WTC11 (cell line): ENCODE results near the gene ZFP90. TPM values are rescaled to one million over a fixed set of nuclear protein-coding genes. Genes with fewer than 3 reads are reported as not detected.

Experiments
- ATAC-seq: fragments of 200-7000 bp; cut with Tn5 transposase; 2 replicates; pipeline ENCODE4 v1.10.0; 2021; ENCODE audit warnings: mild to moderate bottlenecking, moderate library complexity
- CTCF ChIA-PET: fragments of 300-600 bp; sonication (Branson Sonifier 250); formaldehyde crosslinking; loops from one replicate; lab custom pipeline; 2021; ENCODE audit warnings: antibody characterized with exemption; lab: Charles Lee
- POLR2A ChIA-PET: fragments of 350-600 bp; sonication (Branson Sonifier 250); formaldehyde crosslinking; loops from one replicate; lab custom pipeline; 2021; ENCODE audit warnings: antibody characterized with exemption; lab: Charles Lee
- DNase-seq: peaks from one replicate; pipeline ENCODE4 v3.0.0; 2021; ENCODE audit warnings: low spot score
- H3K27ac Mint-ChIP-seq: 2 replicates; pipeline ENCODE4 v1.8.0; 2021; ENCODE audit warnings: mixed read lengths
- H3K27me3 Mint-ChIP-seq: 2 replicates; pipeline ENCODE4 v1.8.0; 2021; ENCODE audit warnings: low read depth, mild to moderate bottlenecking, moderate library complexity, mixed read lengths
- H3K36me3 Mint-ChIP-seq: 2 replicates; pipeline ENCODE4 v1.8.0; 2021; ENCODE audit warnings: mixed read lengths
- H3K4me1 Mint-ChIP-seq: 2 replicates; pipeline ENCODE4 v1.8.0; 2022; ENCODE audit warnings: mixed read lengths
- H3K4me3 Mint-ChIP-seq: 2 replicates; pipeline ENCODE4 v1.8.0; 2021; ENCODE audit warnings: mild to moderate bottlenecking, moderate library complexity, mixed read lengths
- H3K9me3 Mint-ChIP-seq: 2 replicates; pipeline ENCODE4 v1.8.0; 2021; ENCODE audit warnings: mixed read lengths
- ATF2 ChIP-seq: sonication (generic); formaldehyde crosslinking; IDR thresholded peaks from 2 replicates; pipeline ENCODE4 v1.8.1; 2022; ENCODE audit warnings: low read depth, missing genetic modification reagents, borderline replicate concordance
- ATF3 ChIP-seq: sonication (generic); formaldehyde crosslinking; conservative IDR thresholded peaks from 2 replicates; pipeline ENCODE4 v1.8.1; 2022; ENCODE audit warnings: mild to moderate bottlenecking, missing genetic modification reagents
- CREB1 ChIP-seq: sonication (generic); formaldehyde crosslinking; IDR thresholded peaks from 2 replicates; pipeline ENCODE4 v1.8.0; 2023; ENCODE audit warnings: mild to moderate bottlenecking, missing genetic modification reagents
- ESRRA ChIP-seq: sonication (generic); formaldehyde crosslinking; IDR thresholded peaks from 2 replicates; pipeline ENCODE4 v1.8.1; 2022; ENCODE audit warnings: mild to moderate bottlenecking, missing genetic modification reagents, borderline replicate concordance
- FOXJ3 ChIP-seq: sonication (generic); formaldehyde crosslinking; IDR thresholded peaks from 2 replicates; pipeline ENCODE4 v1.9.0; 2021; ENCODE audit warnings: missing genetic modification reagents, mild to moderate bottlenecking, borderline replicate concordance
- FOXP1 ChIP-seq: sonication (generic); formaldehyde crosslinking; IDR thresholded peaks from 2 replicates; pipeline ENCODE4 v1.8.0; 2022; ENCODE audit warnings: missing genetic modification reagents, mild to moderate bottlenecking, moderate library complexity, borderline replicate concordance
- JUN ChIP-seq: sonication (generic); formaldehyde crosslinking; IDR thresholded peaks from 2 replicates; pipeline ENCODE4 v1.8.0; 2023; ENCODE audit warnings: mild to moderate bottlenecking, missing genetic modification reagents
- KAT7 ChIP-seq: sonication (generic); formaldehyde crosslinking; IDR thresholded peaks from 2 replicates; pipeline ENCODE4 v1.8.1; 2023; ENCODE audit warnings: missing genetic modification reagents, mild to moderate bottlenecking, borderline replicate concordance
- MLX ChIP-seq: sonication (generic); formaldehyde crosslinking; IDR thresholded peaks from 2 replicates; pipeline ENCODE4 v1.8.1; 2023; ENCODE audit warnings: mild to moderate bottlenecking, missing genetic modification reagents, moderate library complexity
- MYBL2 ChIP-seq: sonication (generic); formaldehyde crosslinking; IDR thresholded peaks from 2 replicates; pipeline ENCODE4 v1.8.1; 2023; ENCODE audit warnings: mild to moderate bottlenecking, moderate library complexity, missing genetic modification reagents
- NR3C1 ChIP-seq: sonication (generic); formaldehyde crosslinking; conservative IDR thresholded peaks from 2 replicates; pipeline ENCODE4 v1.8.1; 2023; ENCODE audit warnings: low read depth, mild to moderate bottlenecking, missing genetic modification reagents
- OVOL2 ChIP-seq: fragments of 250-450 bp; sonication (Bioruptor Pico); IDR thresholded peaks from 2 replicates; pipeline ENCODE4 v1.9.0; 2021; ENCODE audit warnings: mild to moderate bottlenecking, borderline replicate concordance
- PREB ChIP-seq: sonication (generic); formaldehyde crosslinking; IDR thresholded peaks from 2 replicates; pipeline ENCODE4 v1.8.1; 2022; ENCODE audit warnings: mild to moderate bottlenecking, missing genetic modification reagents, moderate library complexity, borderline replicate concordance
- SMAD3 ChIP-seq: sonication (generic); formaldehyde crosslinking; IDR thresholded peaks from 2 replicates; pipeline ENCODE4 v1.8.0; 2022; ENCODE audit warnings: missing genetic modification reagents, mild to moderate bottlenecking, borderline replicate concordance
- SOX15 ChIP-seq: fragments of 250-450 bp; sonication (Bioruptor Pico); IDR thresholded peaks from 2 replicates; pipeline ENCODE4 v1.9.0; 2021; ENCODE audit warnings: mild to moderate bottlenecking
- STAT6 ChIP-seq: sonication (generic); formaldehyde crosslinking; conservative IDR thresholded peaks from 2 replicates; pipeline ENCODE4 v1.8.1; 2023; ENCODE audit warnings: mild to moderate bottlenecking, low read depth, missing genetic modification reagents, moderate library complexity
- TEAD1 ChIP-seq: sonication (generic); formaldehyde crosslinking; IDR thresholded peaks from 2 replicates; pipeline ENCODE4 v1.8.0; 2022; ENCODE audit warnings: mild to moderate bottlenecking, missing genetic modification reagents
- USF1 ChIP-seq: sonication (generic); formaldehyde crosslinking; IDR thresholded peaks from 2 replicates; pipeline ENCODE4 v1.8.0; 2022; ENCODE audit warnings: mild to moderate bottlenecking, missing genetic modification reagents
- ZMAT4 ChIP-seq: fragments of 250-450 bp; sonication (Bioruptor Pico); IDR thresholded peaks from 2 replicates; pipeline ENCODE4 v1.9.0; 2021; ENCODE audit warnings: mild to moderate bottlenecking
- ZNF138 ChIP-seq: sonication (generic); formaldehyde crosslinking; conservative IDR thresholded peaks from 2 replicates; pipeline ENCODE4 v1.8.1; 2022; ENCODE audit warnings: mild to moderate bottlenecking, moderate library complexity, missing genetic modification reagents
- ZNF317 ChIP-seq: sonication (generic); formaldehyde crosslinking; IDR thresholded peaks from 2 replicates; pipeline ENCODE4 v1.8.1; 2023; ENCODE audit warnings: low read depth, mild to moderate bottlenecking, moderate library complexity, missing genetic modification reagents, borderline replicate concordance
- ZNF416 ChIP-seq: fragments of 250-450 bp; sonication (Bioruptor Pico); IDR thresholded peaks from 2 replicates; pipeline ENCODE4 v1.9.0; 2021; ENCODE audit warnings: mild to moderate bottlenecking, inconsistent platforms
- ZNF423 ChIP-seq: fragments of 250-450 bp; sonication (Bioruptor Pico); IDR thresholded peaks from 2 replicates; pipeline ENCODE4 v2.1.2; 2022; ENCODE audit warnings: mild to moderate bottlenecking, moderate library complexity
- ZNF425 ChIP-seq: fragments of 250-450 bp; sonication (Bioruptor Pico); conservative IDR thresholded peaks from 2 replicates; pipeline ENCODE4 v1.9.0; 2021; ENCODE audit warnings: mild to moderate bottlenecking
- ZSCAN18 ChIP-seq: fragments of 250-450 bp; sonication (Bioruptor Pico); IDR thresholded peaks from 2 replicates; pipeline ENCODE4 v2.1.2; 2022; ENCODE audit warnings: mild to moderate bottlenecking, moderate library complexity
- total RNA-seq: library from RNA; stranded (reverse); gene quantifications from 3 replicates; pipeline ENCODE4 v1.2.3, GENCODE V29; 2021

The ZFP90 gene
- total RNA-seq, 1 experiment from 2014 or later = 21.7 TPM

- H3K9me3 Mint-ChIP-seq = peaks cover 56% of the 10 kb centered on the region
- TF ChIP-seq ATF2 (CRISPR knock-in tag) (no peak), CREB1 (CRISPR knock-in tag) (no peak), ZNF416 (CRISPR knock-in tag) (no peak), MYBL2 (CRISPR knock-in tag) (no peak), JUN (no peak), ZSCAN18 (CRISPR knock-in tag) (no peak), NR3C1 (CRISPR knock-in tag) (no peak), USF1 (no peak), ZMAT4 (CRISPR knock-in tag) (no peak), OVOL2 (no peak), SOX15 (CRISPR knock-in tag) (no peak), TEAD1 (no peak), STAT6 (CRISPR knock-in tag) (no peak), SMAD3 (CRISPR knock-in tag) (no peak), ESRRA (CRISPR knock-in tag) (no peak)
- DNase-seq (no peak), ATAC-seq (no peak)
- peaks cover 5% of the 10 kb centered on the region for H3K4me1 Mint-ChIP-seq
- peaks cover 54% of the 10 kb centered on the region for H3K36me3 Mint-ChIP-seq
- ChIA-PET POLR2A (no interaction called here), CTCF (interaction anchor here (0.9 kb wide), 1 partner anchor 15 kb away, joined by 3 read pairs; no protein-coding TSS in a partner anchor)
- H3K4me3 Mint-ChIP-seq = no peak overlapping the region
- no peak overlapping the region for H3K27ac Mint-ChIP-seq
- no peaks in the 10 kb centered on the region; the same call in 1 of the 2 replicates for H3K27me3 Mint-ChIP-seq
These were observed 36.0 kb downstream of the ZFP90 start for GRCh38 chr16:68575082-68575481.

GRCh38 chr16:68577352-68577853 lies 38.3 kb downstream of the ZFP90 start:
- CTCF ChIA-PET = interaction anchor here (1.1 to 1.2 kb wide), 2 partner anchors 13 to 57 kb away, joined by 4 read pairs; no protein-coding TSS in a partner anchor
- POLR2A ChIA-PET = no interaction called here
- no peak overlapping the region for H3K27ac Mint-ChIP-seq
- no peaks in the 10 kb centered on the region for H3K27me3 Mint-ChIP-seq
- H3K4me1 Mint-ChIP-seq = peaks cover 5% of the 10 kb centered on the region
- H3K36me3 Mint-ChIP-seq = peaks cover 43% of the 10 kb centered on the region
- no peak overlapping the region for H3K4me3 Mint-ChIP-seq
- peaks cover 38% of the 10 kb centered on the region for H3K9me3 Mint-ChIP-seq
- DNase-seq = no peak
- ATAC-seq = no peak
- TF ChIP-seq FOXP1 (CRISPR knock-in tag) (no peak), ZNF423 (no peak), ZNF317 (CRISPR knock-in tag) (no peak), MLX (CRISPR knock-in tag) (no peak), PREB (CRISPR knock-in tag) (no peak), KAT7 (no peak), SMAD3 (CRISPR knock-in tag) (no peak), ATF3 (CRISPR knock-in tag) (no peak), ZNF425 (CRISPR knock-in tag) (no peak), FOXJ3 (CRISPR knock-in tag) (no peak), ZNF138 (no peak)
